Activated CD8-positive, alpha-beta T cell treated with anti-CD3 and anti-CD28 coated beads for 36 hours (primary cell): ENCODE results near the gene CDK11B. TPM values are rescaled to one million over a fixed set of nuclear protein-coding genes. Genes with fewer than 3 reads are reported as not detected.

Experiments used
- ATAC-seq: fragments of 200-7000 bp; cut with Tn5 transposase; one replicate; pipeline ENCODE4 v1.10.0; 2021; ENCODE audit warnings: mild to moderate bottlenecking, moderate library complexity
- CTCF ChIA-PET: fragments of 350-600 bp; sonication (Branson Sonifier 250); formaldehyde crosslinking; loops from one replicate; lab custom pipeline; 2021; ENCODE audit warnings: antibody characterized with exemption; lab: Charles Lee
- POLR2A ChIA-PET: fragments of 350-600 bp; sonication (Branson Sonifier 250); formaldehyde crosslinking; loops from one replicate; lab custom pipeline; 2021; ENCODE audit warnings: antibody characterized with exemption; lab: Charles Lee
- DNase-seq: peaks from one replicate; pipeline ENCODE4 v3.0.0-alpha.2; 2020
- H3K27ac Mint-ChIP-seq: one replicate; pipeline ENCODE4 v1.8.0; 2021; ENCODE audit warnings: mild to moderate bottlenecking, mixed read lengths
- H3K27me3 Mint-ChIP-seq: one replicate; pipeline ENCODE4 v1.8.0; 2021; ENCODE audit warnings: mixed read lengths
- H3K36me3 Mint-ChIP-seq: one replicate; pipeline ENCODE4 v1.8.0; 2021; ENCODE audit warnings: low read depth, mixed read lengths
- H3K4me1 Mint-ChIP-seq: one replicate; pipeline ENCODE4 v1.8.0; 2021; ENCODE audit warnings: low read depth, mixed read lengths
- H3K4me3 Mint-ChIP-seq: one replicate; pipeline ENCODE4 v1.8.0; 2021; ENCODE audit warnings: mild to moderate bottlenecking, moderate library complexity, mixed read lengths
- H3K9me3 Mint-ChIP-seq: one replicate; pipeline ENCODE4 v1.8.0; 2021; ENCODE audit warnings: mixed read lengths
- intact Hi-C: fragments of 100-400 bp; cut with micrococcal nuclease; formaldehyde crosslinking; loops from one replicate; pipeline ENCODE4 v1.10.0; 2022
- total RNA-seq, 2 experiments: library from RNA; stranded (reverse); gene quantifications; one replicate each; pipeline ENCODE4 v1.2.3, GENCODE V29; 2021
- TF ChIP-seq, protein P1 (sequence below): fragments of 200-600 bp; IDR thresholded peaks from one replicate; pipeline ENCODE4 v1.8.0; 2022; ENCODE audit warnings: antibody characterized with exemption, mild to moderate bottlenecking

The CDK11B gene
- total RNA-seq, 2 experiments from 2014 or later: 29.4 to 32.0 TPM

DNA sequence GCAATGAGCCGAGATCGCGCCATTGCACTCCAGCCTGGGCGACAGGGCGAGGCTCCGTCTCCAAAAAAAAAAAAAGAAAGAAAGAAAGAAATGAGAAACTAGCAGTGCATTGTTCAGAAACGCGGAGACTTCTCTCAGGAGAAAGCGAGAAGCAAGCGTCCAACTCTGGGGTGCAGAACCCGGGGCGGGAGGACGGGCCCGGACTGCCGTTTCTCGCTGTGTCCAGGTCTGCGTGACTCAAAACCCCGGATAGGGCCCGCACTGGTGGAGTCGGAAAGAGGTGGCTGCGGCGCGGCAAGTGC, 43.9 kb downstream of the CDK11B start:
- H3K36me3 Mint-ChIP-seq: peaks cover 18% of the 10 kb centered on the region
- no peak for DNase-seq
- peaks cover 17% of the 10 kb centered on the region for H3K4me1 Mint-ChIP-seq
- H3K27ac Mint-ChIP-seq: peak overlapping the region; percentile 95
- intact Hi-C loops: no loop called here
- TF ChIP-seq, protein P1, sequence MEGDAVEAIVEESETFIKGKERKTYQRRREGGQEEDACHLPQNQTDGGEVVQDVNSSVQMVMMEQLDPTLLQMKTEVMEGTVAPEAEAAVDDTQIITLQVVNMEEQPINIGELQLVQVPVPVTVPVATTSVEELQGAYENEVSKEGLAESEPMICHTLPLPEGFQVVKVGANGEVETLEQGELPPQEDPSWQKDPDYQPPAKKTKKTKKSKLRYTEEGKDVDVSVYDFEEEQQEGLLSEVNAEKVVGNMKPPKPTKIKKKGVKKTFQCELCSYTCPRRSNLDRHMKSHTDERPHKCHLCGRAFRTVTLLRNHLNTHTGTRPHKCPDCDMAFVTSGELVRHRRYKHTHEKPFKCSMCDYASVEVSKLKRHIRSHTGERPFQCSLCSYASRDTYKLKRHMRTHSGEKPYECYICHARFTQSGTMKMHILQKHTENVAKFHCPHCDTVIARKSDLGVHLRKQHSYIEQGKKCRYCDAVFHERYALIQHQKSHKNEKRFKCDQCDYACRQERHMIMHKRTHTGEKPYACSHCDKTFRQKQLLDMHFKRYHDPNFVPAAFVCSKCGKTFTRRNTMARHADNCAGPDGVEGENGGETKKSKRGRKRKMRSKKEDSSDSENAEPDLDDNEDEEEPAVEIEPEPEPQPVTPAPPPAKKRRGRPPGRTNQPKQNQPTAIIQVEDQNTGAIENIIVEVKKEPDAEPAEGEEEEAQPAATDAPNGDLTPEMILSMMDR: no peak
- CTCF ChIA-PET: interaction anchor here (2.1 to 2.8 kb wide), 4 partner anchors 15 to 64 kb away, joined by 5 to 10 read pairs (median 8); no protein-coding TSS in a partner anchor
- H3K9me3 Mint-ChIP-seq: no peaks in the 10 kb centered on the region
- POLR2A ChIA-PET: interaction anchor here (1.0 to 8.4 kb wide), 4 partner anchors 8 to 47 kb away, joined by 3 to 46 read pairs (median 6); partner anchors contain the start of gene MMP23B
- no peak for ATAC-seq
- peak overlapping the region; percentile 96 for H3K4me3 Mint-ChIP-seq
- H3K27me3 Mint-ChIP-seq: no peaks in the 10 kb centered on the region

DNA sequence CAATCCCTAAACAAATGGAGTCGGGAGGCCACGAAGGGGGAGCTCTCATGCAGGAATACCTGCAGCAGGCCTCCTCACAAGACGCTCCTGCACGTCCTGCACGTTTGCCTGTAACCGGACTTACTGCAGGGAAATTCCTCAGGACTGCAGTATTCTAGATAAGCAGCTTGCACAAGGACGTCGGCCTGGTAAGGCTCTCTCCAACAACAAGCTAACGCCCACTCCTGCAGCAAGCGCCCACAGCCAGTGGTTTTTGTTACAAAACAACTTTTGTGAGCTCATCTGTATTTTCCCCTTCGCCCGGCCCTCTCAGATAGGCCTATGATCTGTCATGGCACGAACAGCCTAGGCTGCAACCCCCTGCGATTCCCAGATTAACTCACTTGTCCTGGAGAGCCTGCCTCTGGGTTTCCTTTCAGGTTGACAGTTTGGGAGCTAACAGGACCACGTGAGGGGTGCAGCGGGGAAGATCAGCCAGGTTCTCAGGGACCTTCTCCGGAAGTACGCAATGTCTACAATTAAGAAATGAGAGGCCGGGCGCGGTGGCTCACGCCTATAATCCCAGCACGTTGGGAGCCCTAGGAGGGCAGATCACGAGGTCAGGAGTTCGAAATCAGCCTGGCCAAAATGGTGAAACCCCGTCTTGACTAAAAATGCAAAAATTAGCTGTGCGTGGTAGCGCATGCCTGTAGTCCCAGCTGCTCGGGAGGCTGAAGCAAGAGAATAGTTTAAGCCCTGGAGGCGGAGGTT, 44.4 kb downstream of the CDK11B start:
- peak; percentile 9 for ATAC-seq
- peak overlapping the region; percentile 95 for H3K27ac Mint-ChIP-seq
- H3K9me3 Mint-ChIP-seq: no peaks in the 10 kb centered on the region
- peaks cover 18% of the 10 kb centered on the region for H3K36me3 Mint-ChIP-seq
- CTCF ChIA-PET: interaction anchor here (2.1 to 2.8 kb wide), 4 partner anchors 16 to 64 kb away, joined by 5 to 10 read pairs (median 8); no protein-coding TSS in a partner anchor
- POLR2A ChIA-PET: interaction anchor here (0.8 to 8.4 kb wide), 10 partner anchors 11 to 55 kb away, joined by 3 to 46 read pairs (median 3); partner anchors contain the start of gene MMP23B
- TF ChIP-seq, protein P1: no peak
- peaks cover 17% of the 10 kb centered on the region for H3K4me1 Mint-ChIP-seq
- peak; percentile 86 for DNase-seq
- peak overlapping the region; percentile 96 for H3K4me3 Mint-ChIP-seq
- intact Hi-C loops: no loop called here
- H3K27me3 Mint-ChIP-seq: no peaks in the 10 kb centered on the region

GRCh38 chr1:1613509-1614082, 45.2 kb downstream of the CDK11B start:
- peaks cover 18% of the 10 kb centered on the region for H3K36me3 Mint-ChIP-seq
- H3K9me3 Mint-ChIP-seq: no peaks in the 10 kb centered on the region
- DNase-seq (no peak), ATAC-seq (no peak)
- ChIA-PET CTCF (interaction anchor here (0.8 to 2.8 kb wide), 5 partner anchors 11 to 65 kb away, joined by 3 to 10 read pairs (median 5); no protein-coding TSS in a partner anchor), POLR2A (interaction anchor here (0.8 to 8.4 kb wide), 9 partner anchors 11 to 54 kb away, joined by 3 to 46 read pairs (median 3); partner anchors contain the start of gene MMP23B)
- TF ChIP-seq, protein P1: no peak
- peaks cover 17% of the 10 kb centered on the region for H3K4me1 Mint-ChIP-seq
- intact Hi-C loops: no loop called here
- no peaks in the 10 kb centered on the region for H3K27me3 Mint-ChIP-seq
- H3K27ac Mint-ChIP-seq: peak overlapping the region; percentile 95
- H3K4me3 Mint-ChIP-seq: peak overlapping the region; percentile 96

DNA sequence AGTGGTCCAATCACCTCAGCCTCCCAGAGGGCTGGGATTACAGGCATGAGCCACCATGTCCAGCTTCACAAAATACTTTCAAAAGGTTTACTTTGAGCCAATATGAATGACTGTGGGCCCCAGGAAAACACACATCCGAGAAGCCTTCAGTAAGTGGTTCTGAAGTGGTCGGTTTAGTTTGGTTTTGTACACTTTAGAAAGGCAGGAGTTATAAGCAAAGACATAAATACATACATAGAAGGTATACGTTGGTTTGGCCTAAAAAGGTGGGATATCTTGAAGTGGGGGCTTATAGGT, 46.8 kb downstream of the CDK11B start:
- ATAC-seq: no peak
- peaks cover 25% of the 10 kb centered on the region for H3K4me1 Mint-ChIP-seq
- H3K27me3 Mint-ChIP-seq: no peaks in the 10 kb centered on the region
- H3K36me3 Mint-ChIP-seq: peaks cover 18% of the 10 kb centered on the region
- intact Hi-C loops: no loop called here
- H3K9me3 Mint-ChIP-seq: no peaks in the 10 kb centered on the region
- TF ChIP-seq, protein P1: no peak
- H3K4me3 Mint-ChIP-seq: no peak overlapping the region
- POLR2A ChIA-PET: no interaction called here
- CTCF ChIA-PET: no interaction called here
- peak overlapping the region; percentile 26 for H3K27ac Mint-ChIP-seq
- DNase-seq: no peak

DNA sequence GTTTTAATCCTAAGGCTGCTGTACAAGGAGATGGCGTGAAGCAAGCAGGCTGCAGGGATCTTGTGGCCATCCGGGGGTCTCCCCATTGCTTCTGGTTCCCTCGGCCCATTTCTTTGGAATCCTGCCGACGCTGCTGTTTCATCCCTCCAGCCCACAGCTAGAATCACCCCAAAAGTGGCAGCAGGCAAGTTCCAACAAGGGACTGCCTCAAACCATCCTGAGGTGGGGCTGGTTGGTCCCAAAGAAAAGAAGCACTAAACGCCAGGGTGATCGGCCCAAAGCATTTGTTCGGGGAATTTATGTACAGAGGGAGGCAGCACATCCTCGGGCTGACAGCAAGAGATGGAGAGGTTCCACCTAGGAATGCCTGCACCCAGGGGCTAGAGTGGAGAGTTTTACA, 48.0 kb downstream of the CDK11B start:
- ChIA-PET POLR2A (interaction anchor here (1.2 kb wide), 1 partner anchor 13 kb away, joined by 4 read pairs; no protein-coding TSS in a partner anchor), CTCF (no interaction called here)
- ATAC-seq (no peak), DNase-seq (no peak)
- peak overlapping the region; percentile 57 for H3K27ac Mint-ChIP-seq
- no peaks in the 10 kb centered on the region for H3K9me3 Mint-ChIP-seq
- intact Hi-C loops: no loop called here
- peaks cover 18% of the 10 kb centered on the region for H3K36me3 Mint-ChIP-seq
- TF ChIP-seq, protein P1: no peak
- H3K4me1 Mint-ChIP-seq: peaks cover 30% of the 10 kb centered on the region
- no peak overlapping the region for H3K4me3 Mint-ChIP-seq
- H3K27me3 Mint-ChIP-seq: no peaks in the 10 kb centered on the region
